A673 (cell line): ENCODE measurements around the gene RIF1. TPM values are rescaled to one million over a fixed set of nuclear protein-coding genes. Genes with fewer than 3 reads are reported as not detected.
A peak's percentile ranks its signal among the peaks of the same experiment; 100 is the strongest.

ENCODE experiments used
- BruUV-seq: library from RNA; stranded (reverse); fragments of 400-500 nt; replicated peaks from 2 replicates; lab custom pipeline; 2021; lab: Mats Ljungman, UMichigan
- CTCF ChIA-PET: fragments of 300-600 bp; sonication (Branson Sonifier 250); formaldehyde crosslinking; loops from one replicate; lab custom pipeline; 2022; ENCODE audit warnings: antibody characterized with exemption; lab: Charles Lee
- POLR2A ChIA-PET: fragments of 300-600 bp; sonication (Branson Sonifier 250); formaldehyde crosslinking; loops from one replicate; lab custom pipeline; 2022; ENCODE audit warnings: antibody characterized with exemption; ENCODE audit not compliant: low non-redundant PET; lab: Charles Lee
- DNase-seq: peaks from one replicate; pipeline ENCODE4 v3.0.0-alpha.2; 2015; ENCODE audit warnings: low spot score
- H3K27ac ChIP-seq: fragments of 200-600 bp; sonication (generic); 2 replicates; pipeline ENCODE4 v1.5.1; 2016; ENCODE audit warnings: mixed run types, low read depth, mild to moderate bottlenecking, mixed read lengths, antibody characterized with exemption, low read length; ENCODE audit not compliant: poor library complexity, severe bottlenecking
- H3K27me3 ChIP-seq: fragments of 200-600 bp; sonication (generic); replicated peaks from 2 replicates; pipeline ENCODE4 v1.6.1; 2017; ENCODE audit warnings: mixed run types, low read depth, mild to moderate bottlenecking, mixed read lengths, antibody characterized with exemption, low read length; ENCODE audit not compliant: insufficient read depth, poor library complexity
- H3K36me3 ChIP-seq: fragments of 200-600 bp; sonication (generic); 2 replicates; pipeline ENCODE4 v1.6.1; 2016; ENCODE audit warnings: mixed run types, mild to moderate bottlenecking, mixed read lengths, antibody characterized with exemption, low read length; ENCODE audit not compliant: insufficient read depth, poor library complexity, severe bottlenecking
- H3K4me1 ChIP-seq: fragments of 200-600 bp; sonication (generic); 2 replicates; pipeline ENCODE4 v1.6.1; 2017; ENCODE audit warnings: mixed run types, mild to moderate bottlenecking, mixed read lengths, antibody characterized with exemption, low read length; ENCODE audit not compliant: insufficient read depth, poor library complexity, severe bottlenecking
- H3K4me3 ChIP-seq: fragments of 200-600 bp; sonication (generic); 2 replicates; pipeline ENCODE4 v1.5.1; 2016; ENCODE audit warnings: low read depth, mixed run types, mild to moderate bottlenecking, mixed read lengths, low read length; ENCODE audit not compliant: poor library complexity, severe bottlenecking
- H3K9me3 ChIP-seq: fragments of 200-600 bp; sonication (generic); 2 replicates; pipeline ENCODE4 v1.6.1; 2016; ENCODE audit warnings: mixed run types, low read depth, mild to moderate bottlenecking, mixed read lengths, antibody characterized with exemption, low read length; ENCODE audit not compliant: poor library complexity, severe bottlenecking
- EZH2 ChIP-seq: fragments of 200-600 bp; sonication (generic); IDR thresholded peaks from 2 replicates; pipeline ENCODE4 v1.6.1; 2017; ENCODE audit warnings: borderline replicate concordance, low read depth, mild to moderate bottlenecking, mixed read lengths, antibody characterized with exemption, low read length; ENCODE audit not compliant: poor library complexity, severe bottlenecking
- intact Hi-C: fragments of 100-400 bp; cut with micrococcal nuclease; formaldehyde crosslinking; loops from one replicate; pipeline ENCODE4 v1.10.0; 2022; ENCODE audit not compliant: unreplicated experiment
- total RNA-seq: library from RNA; stranded (reverse); gene quantifications from 2 replicates; pipeline ENCODE4 v1.2.3, GENCODE V29; 2021
- TF ChIP-seq, protein P1 (sequence below): fragments of 300-800, 200-600 bp; sonication (generic); conservative IDR thresholded peaks from 2 replicates; pipeline ENCODE4 v1.5.1; 2017; ENCODE audit warnings: low read depth, mild to moderate bottlenecking, antibody characterized with exemption, low read length, moderate library complexity, mixed read lengths

The RIF1 gene
- total RNA-seq, 1 experiment from 2014 or later, result 111 TPM

- no TSS peak for BruUV-seq
- no peaks in the 10 kb centered on the region for H3K9me3 ChIP-seq
- CTCF ChIA-PET, result no interaction called here
- POLR2A ChIA-PET, result no interaction called here
- H3K36me3 ChIP-seq, result no peaks in the 10 kb centered on the region
- intact Hi-C loops, result no loop called here
- H3K27me3 ChIP-seq, result no peaks in the 10 kb centered on the region
- no peak overlapping the region for H3K4me3 ChIP-seq
- H3K27ac ChIP-seq, result no peak overlapping the region
- H3K4me1 ChIP-seq, result no peaks in the 10 kb centered on the region
- no peak for TF ChIP-seq EZH2
- TF ChIP-seq, protein P1, sequence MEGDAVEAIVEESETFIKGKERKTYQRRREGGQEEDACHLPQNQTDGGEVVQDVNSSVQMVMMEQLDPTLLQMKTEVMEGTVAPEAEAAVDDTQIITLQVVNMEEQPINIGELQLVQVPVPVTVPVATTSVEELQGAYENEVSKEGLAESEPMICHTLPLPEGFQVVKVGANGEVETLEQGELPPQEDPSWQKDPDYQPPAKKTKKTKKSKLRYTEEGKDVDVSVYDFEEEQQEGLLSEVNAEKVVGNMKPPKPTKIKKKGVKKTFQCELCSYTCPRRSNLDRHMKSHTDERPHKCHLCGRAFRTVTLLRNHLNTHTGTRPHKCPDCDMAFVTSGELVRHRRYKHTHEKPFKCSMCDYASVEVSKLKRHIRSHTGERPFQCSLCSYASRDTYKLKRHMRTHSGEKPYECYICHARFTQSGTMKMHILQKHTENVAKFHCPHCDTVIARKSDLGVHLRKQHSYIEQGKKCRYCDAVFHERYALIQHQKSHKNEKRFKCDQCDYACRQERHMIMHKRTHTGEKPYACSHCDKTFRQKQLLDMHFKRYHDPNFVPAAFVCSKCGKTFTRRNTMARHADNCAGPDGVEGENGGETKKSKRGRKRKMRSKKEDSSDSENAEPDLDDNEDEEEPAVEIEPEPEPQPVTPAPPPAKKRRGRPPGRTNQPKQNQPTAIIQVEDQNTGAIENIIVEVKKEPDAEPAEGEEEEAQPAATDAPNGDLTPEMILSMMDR, result no peak
- no peak for DNase-seq
Measured at GRCh38 chr2:151405376-151405775, 4.3 kb upstream of the RIF1 start.

- POLR2A ChIA-PET, result no interaction called here
- Histone ChIP-seq H3K27ac (no peak overlapping the region), H3K27me3 (no peaks in the 10 kb centered on the region), H3K36me3 (peaks cover 12% of the 10 kb centered on the region), H3K4me1 (peaks cover 7% of the 10 kb centered on the region), H3K9me3 (no peaks in the 10 kb centered on the region), H3K4me3 (no peak overlapping the region)
- no peak for DNase-seq
- no TSS peak for BruUV-seq
- intact Hi-C loops, result no loop called here
- CTCF ChIA-PET, result no interaction called here
- TF ChIP-seq, protein P1, result no peak
- TF ChIP-seq EZH2, result no peak
Measured at GRCh38 chr2:151407281-151407680, 2.4 kb upstream of the RIF1 start.

DNA sequence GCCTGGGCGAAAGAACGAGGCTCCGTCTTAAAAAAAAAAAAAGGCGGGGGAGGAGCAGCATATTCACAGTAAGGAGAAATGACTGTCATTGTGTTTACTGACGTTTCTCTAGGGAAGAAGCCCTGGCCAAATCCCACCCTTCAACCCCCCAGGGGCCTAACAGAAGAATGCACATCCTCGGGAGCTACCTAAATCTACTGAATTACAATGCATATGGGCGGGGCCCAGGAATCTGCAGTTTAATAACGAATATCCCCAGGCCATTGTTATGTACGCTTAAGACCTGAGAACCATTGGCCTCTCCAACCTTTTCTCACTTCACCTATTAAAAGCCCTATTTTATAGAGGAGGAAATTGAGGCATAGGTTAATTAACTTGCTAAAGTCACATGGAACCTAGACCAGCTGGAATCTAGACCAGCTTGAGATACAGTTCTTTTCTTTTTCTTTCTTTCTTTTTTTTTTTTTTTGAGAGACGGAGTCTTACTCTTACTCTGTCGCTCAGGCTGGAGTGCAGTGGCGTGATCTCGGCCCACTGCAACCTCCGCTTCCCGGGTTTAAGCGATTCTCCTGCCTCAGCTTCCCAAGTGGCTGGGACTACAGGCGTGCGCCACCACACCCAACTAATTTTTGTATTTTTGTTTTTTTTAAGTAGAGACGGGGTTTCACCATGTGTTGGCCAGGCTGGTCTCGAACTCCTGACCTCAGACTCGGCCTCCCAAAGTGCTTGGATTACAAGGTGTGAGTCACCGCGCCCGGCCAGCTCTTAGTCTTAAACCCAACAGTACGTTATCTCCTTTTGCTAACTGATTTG, 708 bp upstream of the RIF1 start:
- DNase-seq, result no peak
- CTCF ChIA-PET, result no interaction called here

More for the DNA sequence above, 708 bp upstream of the RIF1 start:
- TF ChIP-seq, protein P1, result no peak
- TF ChIP-seq EZH2, result no peak
- H3K4me3 ChIP-seq, result peak overlapping the region; percentile 90
- POLR2A ChIA-PET, result no interaction called here
- H3K27ac ChIP-seq, result peak overlapping the region; percentile 95
- H3K27me3 ChIP-seq, result no peaks in the 10 kb centered on the region
- H3K9me3 ChIP-seq, result no peaks in the 10 kb centered on the region
- peaks cover 7% of the 10 kb centered on the region for H3K4me1 ChIP-seq
- intact Hi-C loops, result no loop called here
- H3K36me3 ChIP-seq, result peaks cover 29% of the 10 kb centered on the region
- no TSS peak for BruUV-seq
